ENCODE data around the gene TSHZ2.

DNA sequence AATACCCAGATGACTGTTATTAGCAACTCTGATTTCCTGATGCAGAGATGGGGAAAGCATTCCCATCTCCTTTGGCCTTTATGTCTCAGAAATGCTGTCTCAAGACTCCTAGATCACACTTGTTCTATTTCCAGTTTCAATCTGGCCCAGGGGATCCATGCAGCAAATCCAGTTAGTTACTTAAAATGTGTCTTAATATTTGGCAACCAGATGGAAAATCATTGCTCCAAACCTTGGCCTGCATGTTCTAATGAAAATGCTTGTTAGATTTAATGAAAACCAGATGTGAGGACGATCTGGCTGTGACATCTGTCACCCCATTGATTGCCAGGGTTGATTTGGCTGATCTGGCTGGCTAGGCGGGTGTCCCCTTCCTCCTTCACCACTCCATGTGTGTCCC is 125.2 kb downstream of the TSHZ2 start:
- TF ChIP-seq, protein P1, sequence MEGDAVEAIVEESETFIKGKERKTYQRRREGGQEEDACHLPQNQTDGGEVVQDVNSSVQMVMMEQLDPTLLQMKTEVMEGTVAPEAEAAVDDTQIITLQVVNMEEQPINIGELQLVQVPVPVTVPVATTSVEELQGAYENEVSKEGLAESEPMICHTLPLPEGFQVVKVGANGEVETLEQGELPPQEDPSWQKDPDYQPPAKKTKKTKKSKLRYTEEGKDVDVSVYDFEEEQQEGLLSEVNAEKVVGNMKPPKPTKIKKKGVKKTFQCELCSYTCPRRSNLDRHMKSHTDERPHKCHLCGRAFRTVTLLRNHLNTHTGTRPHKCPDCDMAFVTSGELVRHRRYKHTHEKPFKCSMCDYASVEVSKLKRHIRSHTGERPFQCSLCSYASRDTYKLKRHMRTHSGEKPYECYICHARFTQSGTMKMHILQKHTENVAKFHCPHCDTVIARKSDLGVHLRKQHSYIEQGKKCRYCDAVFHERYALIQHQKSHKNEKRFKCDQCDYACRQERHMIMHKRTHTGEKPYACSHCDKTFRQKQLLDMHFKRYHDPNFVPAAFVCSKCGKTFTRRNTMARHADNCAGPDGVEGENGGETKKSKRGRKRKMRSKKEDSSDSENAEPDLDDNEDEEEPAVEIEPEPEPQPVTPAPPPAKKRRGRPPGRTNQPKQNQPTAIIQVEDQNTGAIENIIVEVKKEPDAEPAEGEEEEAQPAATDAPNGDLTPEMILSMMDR (IDR thresholded peaks at IDR 0.05): no peak
- no peak for TF ChIP-seq ZFX (IDR thresholded peaks at IDR 0.05; ENCODE audit: borderline replicate concordance)
